Measurements from ENCODE around the gene PPFIA3.

PPFIA3 gene

DNA sequence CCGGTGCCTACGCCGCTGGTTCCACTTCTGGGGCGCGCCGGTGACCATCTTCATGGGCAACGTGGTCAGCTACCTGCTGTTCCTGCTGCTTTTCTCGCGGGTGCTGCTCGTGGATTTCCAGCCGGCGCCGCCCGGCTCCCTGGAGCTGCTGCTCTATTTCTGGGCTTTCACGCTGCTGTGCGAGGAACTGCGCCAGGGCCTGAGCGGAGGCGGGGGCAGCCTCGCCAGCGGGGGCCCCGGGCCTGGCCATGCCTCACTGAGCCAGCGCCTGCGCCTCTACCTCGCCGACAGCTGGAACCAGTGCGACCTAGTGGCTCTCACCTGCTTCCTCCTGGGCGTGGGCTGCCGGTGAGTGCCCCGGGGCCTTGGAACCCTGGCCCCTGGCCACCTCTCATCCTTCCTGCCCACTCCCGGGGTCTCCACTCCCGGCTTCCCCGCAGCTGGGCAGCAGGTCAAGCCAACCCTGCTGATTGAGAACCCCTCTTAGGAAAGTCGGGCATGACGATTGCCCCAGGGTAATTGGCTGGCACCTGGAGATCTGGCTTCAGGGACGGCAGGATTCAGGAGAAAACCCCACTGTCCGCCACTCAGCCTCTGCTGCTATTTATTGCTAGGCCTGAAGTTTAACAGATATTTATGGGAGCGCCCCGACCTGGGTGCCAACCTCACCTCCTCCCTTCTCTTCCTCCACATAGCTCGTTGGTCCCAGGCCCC is 77.3 kb downstream of the PPFIA3 start:
- DNase-seq (ENCODE audit: extremely low read depth, insufficient read length) = no peak
- no peak overlapping the region for H3K4me3 ChIP-seq (replicated peaks; ENCODE audit: low read depth, low read length)
- H3K36me3 ChIP-seq (ENCODE audit: control insufficient read depth, insufficient read depth, low read length) = no peaks in the 10 kb centered on the region
- no peaks in the 10 kb centered on the region; the same call in 1 of the 2 replicates for H3K27me3 ChIP-seq (replicated peaks; ENCODE audit: control insufficient read depth, insufficient read depth, low read length)
- TF ChIP-seq, protein P1, sequence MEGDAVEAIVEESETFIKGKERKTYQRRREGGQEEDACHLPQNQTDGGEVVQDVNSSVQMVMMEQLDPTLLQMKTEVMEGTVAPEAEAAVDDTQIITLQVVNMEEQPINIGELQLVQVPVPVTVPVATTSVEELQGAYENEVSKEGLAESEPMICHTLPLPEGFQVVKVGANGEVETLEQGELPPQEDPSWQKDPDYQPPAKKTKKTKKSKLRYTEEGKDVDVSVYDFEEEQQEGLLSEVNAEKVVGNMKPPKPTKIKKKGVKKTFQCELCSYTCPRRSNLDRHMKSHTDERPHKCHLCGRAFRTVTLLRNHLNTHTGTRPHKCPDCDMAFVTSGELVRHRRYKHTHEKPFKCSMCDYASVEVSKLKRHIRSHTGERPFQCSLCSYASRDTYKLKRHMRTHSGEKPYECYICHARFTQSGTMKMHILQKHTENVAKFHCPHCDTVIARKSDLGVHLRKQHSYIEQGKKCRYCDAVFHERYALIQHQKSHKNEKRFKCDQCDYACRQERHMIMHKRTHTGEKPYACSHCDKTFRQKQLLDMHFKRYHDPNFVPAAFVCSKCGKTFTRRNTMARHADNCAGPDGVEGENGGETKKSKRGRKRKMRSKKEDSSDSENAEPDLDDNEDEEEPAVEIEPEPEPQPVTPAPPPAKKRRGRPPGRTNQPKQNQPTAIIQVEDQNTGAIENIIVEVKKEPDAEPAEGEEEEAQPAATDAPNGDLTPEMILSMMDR (IDR thresholded peaks at IDR 0.05; ENCODE audit: insufficient read depth, low read length, poor library complexity, severe bottlenecking) = no peak

DNA sequence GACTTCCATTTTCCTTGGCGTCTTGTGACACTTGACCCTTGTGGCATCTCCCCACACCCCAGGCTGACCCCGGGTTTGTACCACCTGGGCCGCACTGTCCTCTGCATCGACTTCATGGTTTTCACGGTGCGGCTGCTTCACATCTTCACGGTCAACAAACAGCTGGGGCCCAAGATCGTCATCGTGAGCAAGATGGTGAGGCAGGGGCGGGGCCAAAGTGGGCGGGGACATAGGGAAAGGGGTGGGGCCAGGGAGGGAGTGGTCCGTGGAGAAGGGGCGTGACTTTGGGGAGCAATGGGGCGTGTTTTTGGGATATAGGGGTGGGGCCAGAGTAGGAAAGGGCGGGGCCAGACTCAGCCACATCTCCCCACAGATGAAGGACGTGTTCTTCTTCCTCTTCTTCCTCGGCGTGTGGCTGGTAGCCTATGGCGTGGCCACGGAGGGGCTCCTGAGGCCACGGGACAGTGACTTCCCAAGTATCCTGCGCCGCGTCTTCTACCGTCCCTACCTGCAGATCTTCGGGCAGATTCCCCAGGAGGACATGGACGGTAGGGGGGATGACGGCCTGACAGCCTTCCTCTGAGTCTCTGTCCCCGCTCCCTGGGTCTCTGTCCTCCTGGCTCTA is 81.0 kb downstream of the PPFIA3 start:
- Histone ChIP-seq H3K27me3 (replicated peaks; ENCODE audit: control insufficient read depth, insufficient read depth, low read length) (no peaks in the 10 kb centered on the region; the same call in 1 of the 2 replicates), H3K4me3 (replicated peaks; ENCODE audit: low read depth, low read length) (no peak overlapping the region), H3K36me3 (ENCODE audit: control insufficient read depth, insufficient read depth, low read length) (no peaks in the 10 kb centered on the region)
- TF ChIP-seq, protein P1 (IDR thresholded peaks at IDR 0.05; ENCODE audit: insufficient read depth, low read length, poor library complexity, severe bottlenecking) = no peak
- DNase-seq (ENCODE audit: extremely low read depth, insufficient read length) = no peak
